Left cardiac atrium (tissue), 4 donors: ENCODE measurements around the gene SOX18. TPM values are rescaled to one million over a fixed set of nuclear protein-coding genes. Genes with fewer than 3 reads are reported as not detected.

Experiments
- ATAC-seq, 2 donors: fragments of 200-7000 bp; cut with Tn5 transposase; one replicate each; pipeline ENCODE4 v1.9.1; 2020; ENCODE audit warnings: mild to moderate bottlenecking in 2 of 2, moderate library complexity in 2 of 2
- DNase-seq: peaks from one replicate; pipeline ENCODE4 v3.0.0-alpha.2; 2020
- intact Hi-C, 2 donors: fragments of 100-400 bp; cut with DNase I; formaldehyde crosslinking; loops; one replicate each; pipeline versions ENCODE4 v1.14.1 to v1.15.1; 2022 to 2023
- total RNA-seq, 2 donors: library from RNA; stranded (reverse); fragmentation: NEBNext Ultra II Directional; extraction: Animal tissue kit (Norgen Biotek cat#: 25700); gene quantifications; one replicate each; pipeline ENCODE4 v1.2.1, GENCODE V29; 2021
- donor health status: DM: no; HTN: yes; CAD: no.
- donor health status: DM: no; HTN: yes; CAD: no; lungs with severe emphysema.
- donor health status: DM: yes; HTN: yes; CAD: no.
- donor health status: Dilated cardiomyopathy.

The SOX18 gene
- total RNA-seq, 2 donors from 2014 or later = 39.4 to 83.4 TPM

DNA sequence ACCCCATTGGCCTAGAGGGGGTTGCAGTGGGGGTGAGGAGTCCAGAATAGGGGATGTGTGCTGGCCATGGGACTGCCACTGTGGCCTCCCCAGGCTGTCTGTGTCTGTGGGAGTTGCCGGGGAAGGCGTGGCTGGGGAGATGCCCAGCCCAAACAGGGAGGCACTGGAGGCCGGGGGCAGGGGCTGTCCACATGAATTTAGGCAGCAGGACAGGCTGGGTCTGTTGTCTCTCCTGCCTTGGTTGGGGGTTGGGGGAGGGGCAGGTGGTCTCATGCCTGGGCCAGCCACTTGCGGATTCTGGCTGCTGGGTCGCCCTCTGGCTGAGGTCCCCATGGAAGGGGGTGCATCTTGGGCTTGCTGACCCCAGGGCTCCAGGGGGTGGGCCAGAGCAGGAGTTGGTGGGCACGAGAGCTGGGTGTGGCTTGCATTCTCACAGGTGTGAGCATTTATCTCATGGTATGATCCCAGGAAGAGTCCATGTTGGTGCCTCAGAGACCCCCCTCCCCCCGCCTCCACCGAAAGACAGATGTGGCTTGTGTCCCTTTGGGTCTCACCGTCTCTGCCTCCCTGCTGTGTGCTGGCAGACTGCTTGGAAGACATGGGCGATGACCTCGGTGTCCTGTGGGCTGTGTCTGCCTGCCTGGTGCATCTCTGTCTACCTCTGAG, 4.0 kb downstream of the SOX18 start:
- ATAC-seq (peak in 1 of 2 donors; percentile 26), DNase-seq (peak; percentile 67)
- intact Hi-C loops = no loop called here

GRCh38 chr20:64044484-64045247, 4.8 kb downstream of the SOX18 start:
- intact Hi-C loops = no loop called here
- ATAC-seq (peak; percentile 45 to 62), DNase-seq (peak; percentile 73)

GRCh38 chr20:64043768-64044167, 5.7 kb downstream of the SOX18 start:
- no peak for ATAC-seq
- intact Hi-C loops = no loop called here

DNA sequence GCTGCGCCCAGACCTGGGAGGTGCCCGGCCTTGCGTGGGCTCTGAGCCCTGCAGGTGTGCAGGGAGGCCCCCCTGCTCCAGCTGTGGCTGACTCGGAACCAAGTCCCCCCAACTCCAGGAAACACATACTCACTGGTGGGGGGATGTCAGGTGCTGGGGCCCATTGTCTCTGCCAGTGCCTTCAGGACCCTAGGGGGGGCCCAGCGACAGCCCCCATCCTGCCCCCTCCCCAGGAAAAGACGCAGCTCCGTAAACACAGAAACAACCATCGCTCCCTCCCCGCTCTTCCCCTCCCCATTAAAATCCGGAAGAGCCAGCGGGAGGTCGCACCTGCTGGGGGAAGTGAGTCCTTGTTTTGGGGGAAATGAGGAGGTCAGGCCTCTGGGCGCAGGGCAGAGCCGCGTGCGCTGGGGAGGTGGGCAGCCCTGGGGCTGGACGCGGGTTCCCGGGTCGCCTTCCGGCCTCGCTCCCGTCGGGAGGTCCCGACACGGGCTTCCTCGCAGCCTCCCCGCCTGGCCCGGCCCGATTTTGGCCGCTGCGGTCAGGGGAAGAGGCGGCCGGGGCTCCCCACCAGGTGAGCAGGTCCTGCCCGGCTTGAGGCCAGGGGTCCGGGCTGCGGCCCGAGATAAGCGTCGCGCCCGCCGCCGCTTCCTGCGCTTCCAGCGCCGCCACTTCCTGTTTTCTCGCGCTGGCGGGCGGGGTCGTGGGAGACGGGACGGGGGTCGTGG, 7.2 kb downstream of the SOX18 start:
- DNase-seq = no peak
- intact Hi-C loops = no loop called here
- no peak for ATAC-seq

More at GRCh38 chr20:64043768-64044167, 5.7 kb downstream of the SOX18 start:
- DNase-seq = no peak

DNA sequence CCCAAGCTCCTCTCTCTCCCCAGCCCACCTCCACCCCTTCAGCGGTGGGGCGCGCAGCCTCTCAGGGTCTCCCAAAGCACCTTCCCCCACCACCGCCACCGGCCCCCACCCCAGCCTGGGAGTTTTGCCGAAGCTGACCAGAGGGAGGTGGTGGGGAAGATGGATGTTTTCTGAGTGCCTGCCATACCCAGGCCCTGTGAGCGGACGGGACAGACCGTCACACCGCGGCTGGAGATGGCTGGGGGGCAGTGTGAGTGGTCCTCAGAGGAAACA, 7.7 kb downstream of the SOX18 start:
- ATAC-seq (no peak), DNase-seq (no peak)
- intact Hi-C loops = loop anchor here in 1 of 2 donors (2.0 kb wide), 1 partner anchor 79 kb away; no protein-coding TSS in a partner anchor

DNA sequence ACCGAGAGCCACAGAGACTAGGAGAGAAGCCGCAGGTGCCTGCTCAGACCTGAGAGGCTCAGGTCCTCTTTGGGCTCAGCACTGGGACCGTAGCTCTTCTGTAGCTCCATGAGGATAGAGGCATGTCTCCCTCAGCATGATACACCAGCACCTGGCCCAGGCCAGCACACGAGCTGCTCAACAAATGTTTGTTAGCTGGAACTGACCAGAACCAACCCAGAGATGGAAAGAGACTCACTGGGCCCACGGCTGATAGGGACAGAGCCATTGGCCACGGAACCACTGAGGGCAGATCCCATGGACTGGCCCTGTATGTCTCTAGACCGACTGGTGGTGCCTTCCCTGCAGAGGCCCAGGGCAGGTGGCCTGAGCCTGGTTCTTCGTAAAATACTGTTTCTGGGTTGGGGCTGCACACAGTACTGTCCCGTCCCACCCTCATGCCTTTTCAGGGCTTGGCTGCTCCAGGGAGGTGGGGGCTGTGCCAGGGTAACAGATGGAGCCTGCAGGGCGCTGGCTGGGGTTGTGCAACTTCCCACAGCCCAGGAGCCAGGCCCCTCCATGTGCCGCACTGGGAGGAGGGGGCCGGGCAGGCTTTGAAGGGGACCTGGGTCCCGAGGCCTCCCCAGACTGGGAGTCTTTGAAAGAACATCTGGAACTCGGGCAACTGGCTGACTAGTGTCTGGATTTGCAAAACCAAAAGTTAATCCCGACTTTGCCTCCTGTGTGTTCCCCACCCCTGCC, 8.2 kb downstream of the SOX18 start:
- DNase-seq = no peak
- intact Hi-C loops = loop anchor here in 1 of 2 donors (2.0 kb wide), 1 partner anchor 80 kb away; no protein-coding TSS in a partner anchor
- no peak for ATAC-seq

- DNase-seq (no peak), ATAC-seq (no peak)
- intact Hi-C loops = loop anchor here in 1 of 2 donors (2.0 kb wide), 1 partner anchor 80 kb away; no protein-coding TSS in a partner anchor
Observed at GRCh38 chr20:64040231-64041039, 9.0 kb downstream of the SOX18 start.

DNA sequence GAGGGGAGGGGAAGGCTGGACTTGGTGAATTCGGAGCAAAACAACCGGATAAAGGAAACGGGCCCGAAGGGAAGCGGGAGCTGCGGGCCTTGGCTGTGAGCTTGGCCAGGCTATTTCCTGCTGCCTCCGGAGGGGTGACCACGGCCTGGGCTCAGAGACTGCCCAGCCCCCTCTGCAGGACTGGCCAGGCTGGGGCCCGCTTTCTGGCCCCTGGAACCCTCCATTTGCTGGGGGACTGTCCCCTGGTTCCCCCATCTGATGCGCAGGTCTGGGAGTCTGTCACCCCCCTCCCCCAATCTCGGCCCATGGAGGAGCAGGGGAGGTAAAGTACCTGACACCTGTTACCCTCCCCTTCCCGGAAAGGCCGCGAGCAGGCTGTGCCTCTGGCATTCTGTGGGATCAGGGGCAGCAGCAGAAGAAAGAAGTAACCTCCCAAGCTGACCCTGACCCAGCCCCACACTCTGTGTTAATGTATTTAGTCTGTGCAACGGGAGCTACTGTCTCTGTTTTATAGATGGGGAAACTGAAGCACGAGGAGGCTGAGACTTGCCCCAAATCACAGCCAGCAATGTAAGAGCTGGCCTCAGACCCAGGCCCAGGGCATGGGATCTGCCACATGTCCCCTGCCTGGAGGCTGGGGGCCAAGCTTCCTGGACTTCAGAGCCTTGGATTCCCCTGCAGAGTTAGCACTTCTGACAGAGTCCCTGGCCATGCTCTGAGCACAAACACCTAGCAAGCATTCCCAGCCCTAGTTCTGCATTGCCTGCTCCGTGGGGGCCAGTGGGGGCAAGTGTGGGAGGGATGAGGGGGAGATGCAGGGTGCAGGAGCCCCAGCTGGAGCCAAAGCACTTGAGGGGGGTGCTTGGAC, 9.9 kb downstream of the SOX18 start:
- intact Hi-C loops = loop anchor here in 1 of 2 donors (2.0 kb wide), 1 partner anchor 81 kb away; no protein-coding TSS in a partner anchor
- DNase-seq = no peak
- peak in 1 of 2 donors; percentile 47 for ATAC-seq

DNA sequence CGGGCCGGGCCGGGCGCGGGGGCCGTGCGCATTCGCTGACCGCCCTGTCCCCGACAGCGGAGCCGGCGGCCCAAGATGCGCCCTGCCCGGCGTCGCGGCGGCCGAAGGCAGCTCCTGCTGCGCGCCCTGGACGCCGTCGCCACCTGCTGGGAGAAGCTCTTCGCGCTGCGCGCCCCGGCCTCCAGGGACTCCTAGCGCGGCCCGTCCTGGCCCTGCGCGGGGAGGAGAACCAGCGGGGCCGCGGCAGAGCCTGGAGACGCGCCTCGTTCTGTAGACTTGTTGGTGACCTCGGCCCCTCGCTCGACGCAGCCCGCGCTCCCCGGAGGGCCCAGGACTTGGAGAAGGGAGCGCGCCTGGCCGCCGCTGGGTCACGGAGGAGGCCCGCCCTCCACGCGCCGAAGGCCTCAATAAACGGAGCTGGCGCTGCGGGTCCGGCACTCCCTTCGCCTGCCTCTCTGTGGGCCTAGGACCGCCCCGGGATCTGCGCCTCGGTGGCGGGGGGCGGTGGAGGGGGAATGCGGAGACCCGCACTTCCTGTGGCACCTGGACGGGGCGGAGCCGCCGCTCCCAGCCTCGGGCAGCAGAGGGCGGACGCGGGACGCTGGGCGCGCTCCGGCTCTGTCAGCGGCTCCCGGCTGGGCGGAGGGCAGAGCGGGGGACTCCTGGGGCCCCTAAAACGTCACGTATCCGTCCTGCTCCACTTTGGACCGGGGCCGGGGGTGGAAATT, 10.7 kb downstream of the SOX18 start:
- intact Hi-C loops = no loop called here
- DNase-seq (peak; percentile 89), ATAC-seq (peak; percentile 85 to 86)

DNA sequence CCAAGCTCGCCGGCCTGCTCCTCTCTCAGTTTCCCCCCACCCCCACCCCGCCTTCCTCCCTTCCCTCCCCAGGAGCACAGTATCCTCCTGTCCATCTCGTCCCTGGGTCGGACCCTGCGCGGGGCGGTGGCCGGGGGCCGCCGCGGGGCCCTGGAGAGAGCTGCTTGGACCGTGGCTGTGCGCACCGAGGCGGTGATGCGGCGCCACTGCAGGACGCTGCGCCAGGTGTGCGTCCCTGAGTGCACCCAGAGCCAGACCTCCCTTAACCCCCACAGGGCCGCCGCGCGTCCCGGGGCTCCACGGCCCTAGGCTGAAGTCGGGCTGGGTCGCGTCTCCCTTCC, 11.2 kb downstream of the SOX18 start:
- intact Hi-C loops = no loop called here
- ATAC-seq (peak in 1 of 2 donors; percentile 9), DNase-seq (no peak)

- DNase-seq = no peak
- intact Hi-C loops = no loop called here
Observed at GRCh38 chr20:64037498-64038213, 11.8 kb downstream of the SOX18 start.

GRCh38 chr20:64037199-64037497, 12.3 kb downstream of the SOX18 start:
- intact Hi-C loops = no loop called here
- DNase-seq (no peak), ATAC-seq (no peak)

More at GRCh38 chr20:64037498-64038213, 11.8 kb downstream of the SOX18 start:
- ATAC-seq = no peak

GRCh38 chr20:64036346-64037198, 12.9 kb downstream of the SOX18 start:
- DNase-seq (no peak), ATAC-seq (no peak)
- intact Hi-C loops = no loop called here

- DNase-seq (no peak), ATAC-seq (no peak)
- intact Hi-C loops = no loop called here
Observed at GRCh38 chr20:64035933-64036345, 13.5 kb downstream of the SOX18 start, which contains the start of gene C20orf204. C20orf204 (plus strand) TSS chr20:64036182; CDS start chr20:64036324, 142 bp downstream.
